HG02610 (cell line): ENCODE results near the gene FBXL17.
A peak's percentile ranks its signal among the peaks of the same experiment; 100 is the strongest.

Source experiments
- ATAC-seq: cut with Tn5 transposase; IDR thresholded peaks from one replicate; pipeline ENCODE4 v1.9.1; 2021; ENCODE audit warnings: mild to moderate bottlenecking, moderate library complexity; ENCODE audit not compliant: unreplicated experiment

Gene FBXL17

GRCh38 chr5:107926121-107926520 lies 455.8 kb downstream of the FBXL17 start:
- ATAC-seq, result no peak

- no peak for ATAC-seq
These were observed 456.7 kb downstream of the FBXL17 start for GRCh38 chr5:107925200-107925599.

GRCh38 chr5:107919969-107920368 lies 461.9 kb downstream of the FBXL17 start:
- ATAC-seq, result peak; percentile 88

- peak; percentile 41 for ATAC-seq
These were observed 462.5 kb downstream of the FBXL17 start for GRCh38 chr5:107919361-107919760.

GRCh38 chr5:107917983-107918382 lies 463.9 kb downstream of the FBXL17 start:
- no peak for ATAC-seq

- no peak for ATAC-seq
These were observed 464.9 kb downstream of the FBXL17 start for GRCh38 chr5:107916731-107917725.

- ATAC-seq, result no peak
These were observed 466.6 kb downstream of the FBXL17 start for GRCh38 chr5:107915176-107915812.

- no peak for ATAC-seq
These were observed 468.4 kb downstream of the FBXL17 start for GRCh38 chr5:107913494-107913893.

- no peak for ATAC-seq
These were observed 481.2 kb downstream of the FBXL17 start for GRCh38 chr5:107900721-107901120.

GRCh38 chr5:107894361-107894760 lies 487.5 kb downstream of the FBXL17 start:
- no peak for ATAC-seq

GRCh38 chr5:107893642-107894041 lies 488.3 kb downstream of the FBXL17 start:
- no peak for ATAC-seq

- no peak for ATAC-seq
These were observed 492.5 kb downstream of the FBXL17 start for GRCh38 chr5:107889387-107889786.

GRCh38 chr5:107888541-107888940 lies 493.4 kb downstream of the FBXL17 start:
- ATAC-seq, result no peak

GRCh38 chr5:107887166-107887943 lies 494.5 kb downstream of the FBXL17 start:
- no peak for ATAC-seq

GRCh38 chr5:107885601-107886000 lies 496.3 kb downstream of the FBXL17 start:
- ATAC-seq, result no peak

- ATAC-seq, result no peak
These were observed 497.0 kb downstream of the FBXL17 start for GRCh38 chr5:107884871-107885270.

GRCh38 chr5:107878661-107879060 lies 503.2 kb downstream of the FBXL17 start:
- ATAC-seq, result no peak

GRCh38 chr5:107876906-107877305 lies 505.0 kb downstream of the FBXL17 start:
- no peak for ATAC-seq

- ATAC-seq, result no peak
These were observed 505.6 kb downstream of the FBXL17 start for GRCh38 chr5:107876261-107876660.

- no peak for ATAC-seq
These were observed 506.1 kb downstream of the FBXL17 start for GRCh38 chr5:107875833-107876232.

- no peak for ATAC-seq
These were observed 507.1 kb downstream of the FBXL17 start for GRCh38 chr5:107874795-107875194.
